ENCODE results near the gene TAF4B.

The TAF4B gene

DNA sequence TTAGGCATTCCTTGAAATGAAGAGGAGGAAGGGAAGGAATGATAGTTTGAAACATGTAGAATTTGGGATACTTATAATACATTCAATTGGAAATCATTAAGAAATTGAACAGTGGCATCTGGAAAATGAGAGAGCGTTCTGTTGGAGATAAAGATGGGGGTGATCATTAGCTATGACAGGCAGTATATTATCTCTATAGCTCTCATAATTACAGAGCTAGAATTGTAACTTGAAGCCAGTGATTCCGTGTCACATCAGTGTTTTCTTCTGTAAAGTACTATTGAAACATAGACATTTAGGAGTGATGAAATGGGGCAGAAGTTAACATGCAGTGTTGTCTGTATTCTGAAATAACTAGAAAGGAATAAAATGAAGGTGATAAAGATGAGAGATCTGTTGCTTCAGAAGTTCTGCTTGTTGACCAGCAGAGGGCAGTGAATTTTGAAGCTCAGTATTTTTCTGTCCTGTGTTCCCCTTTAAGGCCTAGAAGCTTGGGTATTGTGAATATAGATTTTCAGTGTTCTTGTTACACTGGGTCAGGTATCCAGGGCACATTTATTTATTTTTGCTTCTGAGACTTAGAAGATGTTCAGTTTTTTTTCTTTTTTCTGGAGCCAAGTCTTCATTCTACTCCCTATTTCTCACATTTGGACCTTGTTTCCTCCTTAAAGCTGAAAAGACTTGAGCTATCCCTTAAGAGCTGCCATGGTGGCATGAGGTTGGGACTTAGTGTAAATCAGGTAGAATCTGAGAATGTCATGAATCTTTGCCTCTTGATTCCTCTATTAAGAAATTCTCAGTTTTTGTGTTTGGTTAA lies 157.4 kb downstream of the TAF4B start:
- peak; percentile 33 for DNase-seq (ENCODE audit: low spot score)

DNA sequence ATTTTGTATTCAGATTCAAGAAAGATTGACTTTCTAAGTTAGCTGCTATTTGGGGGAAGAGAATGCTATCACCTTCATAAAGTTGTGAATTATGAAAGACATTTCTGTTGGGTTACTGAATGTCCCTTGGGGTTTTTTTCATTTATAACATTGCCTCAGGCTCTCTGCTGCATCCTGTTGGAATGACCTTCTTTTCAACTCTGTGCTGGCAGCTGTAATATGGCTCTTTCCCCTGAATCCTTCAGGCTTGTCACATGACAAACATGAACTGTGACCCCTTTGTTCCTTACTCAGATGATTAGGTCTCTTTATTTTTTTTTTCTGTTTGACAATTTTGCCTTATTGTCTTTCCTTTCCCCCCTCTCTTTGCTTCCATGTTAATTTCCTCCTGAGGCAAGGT lies 159.8 kb downstream of the TAF4B start:
- no peak for DNase-seq (ENCODE audit: low spot score)

DNA sequence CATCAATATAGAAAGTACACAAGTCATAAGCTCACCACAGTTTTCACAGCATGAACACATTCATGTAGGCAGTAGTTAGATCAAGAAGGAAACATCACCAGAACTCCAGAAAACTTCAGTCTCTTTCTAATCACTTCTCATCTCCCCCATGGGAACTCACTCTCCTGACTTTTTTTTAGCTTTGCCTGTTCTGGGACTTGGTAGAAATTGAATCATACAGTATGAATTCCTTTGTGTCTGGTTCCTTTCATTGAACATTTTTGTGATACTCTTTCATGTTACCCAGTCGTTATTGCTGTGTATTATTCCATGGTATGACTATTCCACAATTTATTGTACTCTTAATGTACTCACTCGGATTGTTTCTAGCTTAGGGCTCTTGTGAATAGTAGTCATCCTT lies 160.2 kb downstream of the TAF4B start:
- no peak for DNase-seq (ENCODE audit: low spot score)

DNA sequence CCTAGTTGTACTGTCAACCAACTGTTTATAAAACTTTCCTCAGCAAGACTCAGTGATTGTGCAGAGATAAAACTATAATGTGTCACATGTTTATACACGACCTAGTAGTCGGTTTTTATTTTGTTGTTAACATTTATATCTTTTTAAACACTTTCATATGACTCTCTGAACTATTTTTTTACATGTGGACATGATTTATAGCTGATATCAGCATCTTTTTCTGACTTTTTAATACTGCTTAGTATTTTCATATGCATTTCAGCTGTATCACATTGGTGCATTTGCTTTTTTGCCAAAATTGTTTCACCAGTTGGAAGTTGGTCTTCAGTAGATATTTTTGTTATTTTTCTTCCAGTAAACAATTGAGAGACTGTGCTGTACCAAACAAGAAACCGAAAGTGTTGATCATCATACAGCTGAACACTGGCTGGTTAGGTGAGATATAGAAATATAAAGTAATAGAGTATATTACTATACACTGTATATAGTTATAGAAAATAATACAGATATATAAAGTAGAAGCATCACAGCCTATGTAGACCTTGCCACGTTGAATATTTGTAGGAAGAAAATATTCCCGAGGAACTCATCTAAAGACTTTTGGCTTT lies 167.9 kb downstream of the TAF4B start:
- DNase-seq (ENCODE audit: low spot score) = no peak

DNA sequence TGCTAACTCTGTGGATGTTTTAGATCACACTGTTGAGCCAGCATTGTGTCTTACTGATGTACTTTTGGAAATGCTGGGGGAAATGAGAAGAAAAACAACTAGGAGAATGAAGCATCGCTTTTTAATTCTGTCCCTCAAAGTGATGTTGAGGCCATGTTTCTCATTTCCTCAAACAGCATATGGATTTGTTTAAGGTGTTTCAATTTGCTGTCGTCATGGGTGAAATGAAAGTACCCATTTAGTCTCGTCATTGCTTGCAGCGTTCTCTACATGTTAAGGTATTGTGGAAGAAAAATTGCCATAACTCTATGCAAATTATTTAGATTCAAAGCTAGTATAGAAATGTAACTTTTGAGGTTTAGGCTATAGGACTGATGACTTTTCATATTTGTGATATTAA lies 170.8 kb downstream of the TAF4B start:
- no peak for DNase-seq (ENCODE audit: low spot score)

DNA sequence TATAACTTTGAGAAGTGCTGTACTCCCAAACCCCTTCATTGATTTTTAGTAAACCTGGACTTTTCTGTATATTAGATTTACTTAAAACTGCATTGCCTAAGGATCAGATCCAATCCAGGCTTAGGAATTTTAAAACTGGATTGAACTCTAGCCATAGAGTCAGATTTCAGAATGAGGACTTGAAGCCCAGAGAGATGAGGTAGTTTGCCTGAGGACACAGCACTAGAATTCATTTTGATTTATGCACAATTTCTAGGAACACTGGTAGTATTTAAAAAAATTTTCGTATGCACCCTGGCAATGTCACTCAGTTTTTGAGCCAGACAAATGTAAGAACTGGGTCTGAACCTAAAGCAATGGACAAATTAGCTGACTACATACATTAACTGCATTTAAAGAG lies 177.2 kb downstream of the TAF4B start:
- DNase-seq (ENCODE audit: low spot score) = no peak

DNA sequence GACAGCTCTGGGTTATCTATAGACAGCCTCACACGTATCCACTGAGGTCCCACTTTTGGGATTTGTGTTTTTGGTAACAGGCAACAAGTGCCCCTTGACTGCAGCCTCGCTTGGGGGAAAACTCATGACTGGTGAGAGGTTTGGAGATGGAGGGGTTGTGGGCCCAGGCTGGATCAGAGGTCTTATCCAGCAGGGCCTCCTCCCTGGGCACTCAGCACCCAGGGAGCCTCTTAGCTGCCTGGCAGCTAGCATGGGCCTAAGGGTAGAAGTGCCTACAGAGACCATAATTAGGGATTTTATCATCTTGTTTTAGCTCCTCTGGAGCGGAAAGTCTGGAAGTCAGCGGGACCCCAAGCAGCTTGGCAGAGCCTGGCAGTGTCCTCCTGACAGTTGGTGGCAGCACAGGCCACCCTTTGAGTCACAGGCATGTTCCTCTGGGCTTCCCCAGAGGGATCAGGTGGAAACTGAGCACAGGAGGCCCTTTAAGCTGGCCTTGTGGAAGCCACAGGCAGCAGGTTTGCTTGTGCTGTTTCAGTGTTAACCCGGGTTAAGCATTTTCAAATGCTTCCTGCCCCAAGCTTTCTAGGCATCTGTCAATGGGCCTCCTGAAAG lies 179.1 kb downstream of the TAF4B start:
- DNase-seq (ENCODE audit: low spot score) = no peak

DNA sequence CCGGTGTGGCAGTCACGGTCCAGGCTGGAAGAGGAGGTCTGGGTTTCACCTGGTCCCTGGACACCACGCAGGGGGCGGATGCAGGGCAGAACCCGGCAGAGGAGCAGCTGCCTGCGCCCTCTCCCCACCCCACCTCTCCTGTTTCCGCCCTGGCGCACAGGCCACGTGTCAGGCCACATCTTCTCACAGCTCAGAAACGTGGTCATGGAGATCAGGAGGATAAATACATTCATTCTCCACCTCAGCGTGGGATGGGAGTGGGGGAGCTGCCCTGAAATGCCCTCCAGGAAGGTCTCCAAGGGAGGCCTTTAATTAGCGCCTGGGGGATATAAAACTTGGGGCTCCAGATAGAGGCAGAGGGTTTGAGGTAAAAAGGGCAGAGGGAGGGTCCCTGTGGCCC lies 180.1 kb downstream of the TAF4B start:
- no peak for DNase-seq (ENCODE audit: low spot score)

DNA sequence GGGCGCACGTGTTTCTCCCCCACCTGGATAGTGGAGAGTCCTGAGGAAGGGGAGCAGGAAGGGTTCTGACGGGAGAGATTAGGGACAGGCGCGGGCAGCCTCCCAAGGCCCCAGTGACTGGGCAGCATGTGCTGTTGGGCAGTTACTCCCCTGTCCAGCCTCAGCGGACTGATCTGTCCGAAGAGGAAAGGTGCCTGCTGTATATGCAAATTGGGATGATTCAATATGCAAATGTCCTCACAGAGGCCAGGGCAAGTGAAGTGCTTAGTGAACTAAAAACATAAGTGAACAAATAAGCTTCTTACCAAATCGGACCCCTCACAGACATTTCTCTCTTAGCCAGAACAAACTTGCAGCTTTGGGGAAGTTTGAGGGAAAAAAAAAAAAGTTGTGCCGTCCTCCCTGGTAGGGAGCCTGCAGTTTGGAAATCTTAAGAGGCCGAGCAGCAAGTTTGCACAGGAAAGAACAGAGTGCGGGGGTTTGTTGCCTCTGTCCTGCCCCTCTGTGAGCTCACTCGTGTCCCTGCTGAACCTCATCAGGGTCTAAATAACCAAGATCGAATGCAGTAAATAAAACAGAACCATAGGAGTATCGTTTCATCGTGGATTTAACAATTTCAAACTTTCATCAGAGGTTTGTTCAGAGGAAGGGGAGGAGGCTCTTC lies 180.7 kb downstream of the TAF4B start:
- no peak for DNase-seq (ENCODE audit: low spot score)

DNA sequence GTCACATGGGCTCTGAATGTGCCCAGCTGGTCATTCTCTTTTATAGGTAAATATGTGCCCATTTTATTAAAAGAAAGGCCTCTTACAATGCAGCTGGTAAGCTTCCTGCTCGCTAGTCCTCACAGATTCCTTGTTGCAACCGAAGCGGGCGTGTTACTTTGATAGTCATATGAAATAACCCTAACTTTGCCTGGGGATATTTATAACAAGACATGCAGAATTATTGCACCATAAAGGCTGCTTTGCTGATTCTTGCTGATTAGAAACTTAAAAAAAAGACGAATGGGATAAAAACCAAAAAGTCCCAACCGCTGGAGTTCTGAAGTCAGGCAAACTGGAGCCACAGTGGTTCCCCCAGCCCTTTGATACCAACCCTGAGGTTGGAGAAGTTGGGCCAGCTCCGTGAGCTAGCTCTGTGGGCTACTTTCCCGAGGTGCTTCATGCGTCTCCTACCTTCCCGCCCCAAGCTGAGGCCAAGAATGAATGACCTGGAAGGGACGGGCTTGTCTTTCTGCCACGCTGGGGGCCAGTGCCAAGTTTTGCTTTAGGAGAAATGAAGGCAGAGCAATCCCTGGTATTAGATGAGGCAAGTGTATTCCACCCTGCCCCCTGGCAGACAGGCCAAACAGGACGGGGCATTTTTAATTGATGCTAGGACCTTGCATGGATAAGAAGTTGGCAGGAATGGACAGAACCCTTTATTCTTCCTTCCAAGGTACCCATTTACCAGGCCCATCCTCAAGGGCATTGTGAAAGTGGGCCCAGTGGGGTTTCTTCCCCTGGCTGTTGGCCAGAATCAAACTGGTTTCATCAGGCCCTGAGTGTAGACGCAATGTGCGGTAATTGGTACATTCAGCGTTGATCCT lies 181.7 kb downstream of the TAF4B start:
- no peak for DNase-seq (ENCODE audit: low spot score)

DNA sequence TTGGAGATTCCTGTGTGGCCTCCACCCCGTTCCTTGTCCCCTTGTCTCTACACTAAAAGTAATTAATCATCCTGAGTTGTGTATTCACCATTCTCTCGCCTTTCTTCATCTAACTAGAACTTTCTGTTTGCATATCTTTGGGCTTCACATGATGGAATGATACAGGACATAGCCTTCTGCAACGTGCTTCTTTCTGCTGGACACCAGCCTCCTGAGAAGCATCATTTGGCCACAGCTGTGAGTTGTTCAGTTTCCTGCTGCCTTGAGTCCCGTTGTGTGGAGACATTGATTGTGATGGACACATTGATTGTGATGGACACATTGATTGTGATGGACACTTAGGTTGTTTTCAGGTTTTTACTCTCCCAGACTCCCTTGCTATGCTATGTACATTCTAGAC lies 182.8 kb downstream of the TAF4B start:
- no peak for DNase-seq (ENCODE audit: low spot score)

DNA sequence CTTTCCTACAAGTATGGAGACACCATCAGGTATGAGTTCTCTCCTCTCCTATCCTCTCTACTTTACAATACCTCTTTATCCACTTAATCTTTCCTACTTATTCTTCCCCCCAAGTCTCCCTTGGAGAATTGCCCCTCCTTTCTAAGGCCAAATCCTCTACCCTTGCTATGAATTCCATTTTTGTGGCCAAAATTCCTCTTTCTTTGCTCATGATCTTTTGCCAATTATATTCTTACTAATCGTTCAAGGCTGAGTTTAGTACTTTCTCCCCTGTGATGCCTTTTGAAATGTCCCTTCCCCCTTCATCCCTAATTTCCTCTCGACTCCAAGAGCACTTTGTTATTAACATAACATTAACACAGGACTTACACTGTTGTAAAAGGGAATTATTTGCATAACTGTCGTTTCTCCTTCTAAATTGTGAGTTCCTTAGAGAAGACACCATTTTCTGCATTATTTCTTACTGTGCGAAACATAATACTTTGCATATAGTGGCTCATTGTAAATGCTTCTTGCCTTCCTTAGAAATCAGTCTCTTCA lies 188.7 kb downstream of the TAF4B start:
- DNase-seq (ENCODE audit: low spot score) = no peak

DNA sequence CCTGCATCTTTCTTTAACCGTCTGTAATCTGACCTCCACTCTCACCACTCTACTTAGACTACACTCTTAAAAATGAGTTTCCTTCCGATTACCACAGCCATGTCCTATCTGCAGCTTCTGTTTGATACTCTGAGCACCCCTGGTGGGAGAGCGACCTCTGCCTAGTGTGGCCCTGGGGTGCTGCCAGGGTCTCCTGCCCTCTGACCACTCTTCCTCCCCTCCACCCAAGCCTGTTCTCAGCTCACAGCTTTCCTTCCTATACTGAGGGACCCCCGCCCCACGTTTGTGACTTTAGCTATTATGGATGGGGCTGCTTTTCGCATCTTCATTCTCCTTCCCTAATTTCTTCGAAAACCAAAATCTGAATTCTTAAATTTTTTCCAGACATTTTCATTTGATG lies 189.4 kb downstream of the TAF4B start:
- DNase-seq (ENCODE audit: low spot score) = no peak

DNA sequence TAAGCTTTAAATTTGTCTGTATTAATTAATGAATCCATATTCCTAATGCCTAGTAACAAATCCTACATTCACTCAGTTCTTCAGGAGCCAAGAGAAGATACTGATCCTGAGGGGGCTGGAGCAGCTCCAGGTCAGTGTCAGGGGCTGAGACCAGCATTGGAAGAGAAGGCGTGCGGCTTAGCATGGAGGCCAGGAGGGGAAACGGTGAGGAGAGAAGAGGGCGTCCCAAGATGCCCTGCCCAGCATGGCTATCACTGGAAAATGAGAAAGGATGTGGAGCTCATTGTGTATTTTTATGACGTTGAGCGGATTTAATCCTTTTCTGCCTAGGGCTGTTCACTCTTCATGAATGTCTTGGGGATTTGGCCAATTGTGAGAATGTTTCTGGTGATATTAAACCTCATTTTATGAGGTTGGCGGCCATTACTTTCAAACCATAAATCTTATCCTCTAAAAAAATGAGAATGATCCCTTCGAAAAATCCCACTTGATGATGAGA lies 190.5 kb downstream of the TAF4B start:
- DNase-seq (ENCODE audit: low spot score) = no peak

DNA sequence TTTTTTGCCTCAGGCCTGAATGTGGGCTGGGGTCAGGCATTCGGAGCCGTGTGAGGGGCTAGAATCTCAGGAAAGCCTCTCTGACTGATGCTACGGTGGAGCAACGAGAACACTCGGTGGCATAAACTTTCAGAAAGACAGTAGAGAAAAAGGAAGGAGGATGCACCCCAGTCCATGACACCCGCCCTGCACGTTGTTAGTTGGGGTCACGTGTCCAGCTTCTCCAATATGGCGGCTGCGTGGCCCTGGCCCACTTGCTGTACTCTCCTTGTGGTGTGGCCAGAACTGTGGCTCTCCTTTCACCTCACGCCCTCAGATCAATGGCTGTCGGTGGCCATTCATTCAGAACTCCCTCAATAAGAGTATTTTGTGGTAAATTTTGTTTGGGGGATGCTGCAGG lies 190.9 kb downstream of the TAF4B start:
- no peak for DNase-seq (ENCODE audit: low spot score)

DNA sequence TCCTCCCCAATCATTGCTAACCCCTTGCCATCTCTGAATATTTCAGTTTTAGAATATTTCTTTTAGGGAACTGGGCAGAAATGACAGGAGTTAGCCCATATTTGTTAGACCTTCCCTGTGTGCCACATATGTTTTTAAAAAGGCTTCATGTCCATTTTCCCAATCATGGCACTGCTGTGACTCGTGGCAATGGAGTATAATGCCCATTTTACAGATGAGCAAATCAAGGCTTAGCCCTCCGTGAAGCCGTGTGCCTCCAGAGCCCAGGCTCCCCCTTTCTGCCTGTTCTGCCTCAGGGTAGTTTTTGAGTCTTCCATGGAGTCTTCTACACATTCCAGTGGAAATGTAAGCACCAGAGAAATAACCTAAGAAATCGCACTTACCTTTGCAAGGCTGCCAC lies 192.0 kb downstream of the TAF4B start:
- no peak for DNase-seq (ENCODE audit: low spot score)

DNA sequence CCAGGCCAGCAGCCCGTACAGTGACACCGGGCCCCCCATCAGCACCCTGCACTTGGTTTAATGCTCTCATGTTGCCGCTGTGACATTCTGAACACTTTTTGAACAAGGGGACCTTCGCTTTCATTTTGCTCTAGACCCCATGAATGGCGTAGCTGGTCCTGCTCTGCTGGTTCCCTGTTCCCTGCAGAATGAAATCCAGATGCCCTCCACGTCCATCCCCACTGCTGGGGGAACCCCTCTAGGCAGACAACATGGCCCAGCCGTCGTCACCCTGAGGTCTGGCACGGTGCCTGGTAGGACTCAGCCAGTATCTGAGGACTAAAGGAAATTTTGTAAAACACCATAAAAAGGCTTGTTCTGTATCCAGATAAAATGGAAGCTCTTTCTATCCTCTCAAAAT lies 193.5 kb downstream of the TAF4B start:
- no peak for DNase-seq (ENCODE audit: low spot score)

DNA sequence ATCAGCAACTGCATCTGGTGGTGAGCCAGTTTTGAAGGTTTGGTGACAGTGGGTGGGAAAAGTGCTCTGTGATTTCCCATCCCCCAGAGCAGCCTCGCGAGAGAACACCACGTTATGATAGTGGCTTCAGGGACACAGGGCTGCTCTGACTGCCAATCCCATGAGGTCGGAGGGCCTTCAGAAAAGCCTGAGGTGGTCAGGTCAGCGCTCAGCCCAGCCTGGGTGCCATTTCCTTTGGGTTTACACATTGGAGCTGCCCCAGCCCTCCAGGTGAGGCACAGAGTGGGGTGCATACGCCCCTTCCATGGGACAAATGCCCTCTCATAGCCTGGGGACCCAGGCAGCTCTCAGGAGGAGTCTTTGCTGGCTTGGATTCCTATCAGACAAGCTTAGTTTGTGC lies 195.3 kb downstream of the TAF4B start:
- no peak for DNase-seq (ENCODE audit: low spot score)

DNA sequence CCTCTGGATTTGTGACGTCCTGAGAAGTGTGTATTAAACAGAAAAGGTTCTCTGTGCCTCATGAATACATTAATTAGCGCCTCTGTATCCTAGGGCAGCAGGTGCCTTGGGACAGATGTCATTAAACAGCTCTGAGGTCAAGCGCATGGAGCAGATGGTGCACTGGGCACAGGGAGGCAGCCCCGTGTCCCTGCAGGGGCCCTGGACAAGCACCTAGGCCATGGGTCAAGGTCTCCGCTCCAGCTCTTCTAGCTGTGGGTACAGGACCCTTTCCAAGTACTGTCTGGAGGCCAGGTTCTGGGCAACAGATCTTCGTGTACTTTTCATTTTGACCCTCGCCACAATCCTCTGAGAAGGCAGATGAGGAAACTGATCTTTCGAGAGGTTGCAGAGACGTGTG lies 195.7 kb downstream of the TAF4B start:
- DNase-seq (ENCODE audit: low spot score) = no peak

DNA sequence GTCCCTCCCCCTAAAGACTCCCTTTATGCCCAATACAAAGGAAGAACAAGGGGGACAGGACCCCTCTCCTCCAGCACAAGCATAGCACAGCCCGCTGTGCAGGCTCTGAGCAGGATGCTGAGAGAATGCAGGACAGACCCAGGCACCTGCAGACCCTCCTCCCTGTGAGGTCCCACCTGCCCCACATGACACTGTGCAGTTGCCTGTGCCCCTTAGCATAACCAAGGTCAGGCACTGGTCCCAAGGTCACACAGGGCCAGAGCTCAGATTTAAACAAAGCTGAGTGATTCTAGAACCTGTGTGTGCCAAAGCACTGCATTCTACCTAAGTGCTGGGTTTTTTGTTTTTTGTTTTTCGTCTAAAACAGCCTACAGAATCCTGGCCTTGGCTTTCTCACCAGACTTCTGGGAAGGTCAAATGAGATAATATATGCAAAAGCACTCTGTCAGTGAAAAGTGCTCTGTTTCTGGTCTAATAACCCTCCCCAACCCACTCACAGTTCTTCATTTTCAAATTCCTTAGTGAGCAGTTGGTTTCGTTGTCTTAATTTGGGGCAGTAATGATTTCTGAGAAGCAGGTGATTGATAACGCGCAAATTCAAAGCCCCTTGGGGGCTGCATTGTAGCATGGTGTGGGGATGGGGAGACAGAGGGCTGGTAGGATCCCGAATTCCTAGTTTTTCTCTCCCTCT lies 196.4 kb downstream of the TAF4B start:
- no peak for DNase-seq (ENCODE audit: low spot score)

Measured in CD4-positive, alpha-beta T cell treated with Interleukin-2 at 100 ng/mL for 4 hours (primary cell).